Heart left ventricle (tissue), 16 donors: ENCODE results near the gene SLC29A3. TPM values are rescaled to one million over a fixed set of nuclear protein-coding genes. Genes with fewer than 3 reads are reported as not detected.

Experiments
- ATAC-seq, 4 donors: fragments of 200-7000 bp; cut with Tn5 transposase; one replicate each; pipeline ENCODE4 v1.9.1; 2020 to 2022; ENCODE audit warnings: moderate library complexity in 4 of 4, mild to moderate bottlenecking in 3 of 4, moderate number of reproducible peaks in 1 of 4
- DNase-seq, 5 donors: peaks; one replicate each; pipeline ENCODE4 v3.0.0-alpha.2; 2020
- H3K27ac ChIP-seq, 12 donors: fragments of 200-600 bp; sonication (generic) in 4 of 12; one replicate each; pipeline versions ENCODE4 v1.5.0 to v1.8.0; 2016 to 2022; ENCODE audit warnings: mild to moderate bottlenecking in 2 of 12
- H3K27me3 ChIP-seq, 9 donors: fragments of 200-600 bp; sonication (generic) in 2 of 9; one replicate each; pipeline versions ENCODE4 v1.5.1 to v1.8.0; 2016 to 2022; ENCODE audit warnings: mild to moderate bottlenecking in 3 of 9
- H3K36me3 ChIP-seq, 9 donors: fragments of 200-600 bp; sonication (generic) in 2 of 9; one replicate each; pipeline versions ENCODE4 v1.5.0 to v1.8.0; 2018 to 2022; ENCODE audit warnings: mild to moderate bottlenecking in 2 of 9
- H3K4me1 ChIP-seq, 12 donors: fragments of 200-600 bp; sonication (generic) in 4 of 12; one replicate each; pipeline versions ENCODE4 v1.5.0 to v1.8.0; 2016 to 2022; ENCODE audit warnings: mild to moderate bottlenecking in 3 of 12
- H3K4me3 ChIP-seq, 12 donors: fragments of 200-600 bp; sonication (generic) in 4 of 12; one replicate each; pipeline versions ENCODE4 v1.5.0 to v1.8.0; 2017 to 2022; ENCODE audit warnings: mild to moderate bottlenecking in 9 of 12, moderate library complexity in 4 of 12
- H3K9me3 ChIP-seq, 12 donors: fragments of 200-600 bp; sonication (generic) in 4 of 12; one replicate each; pipeline versions ENCODE4 v1.5.0 to v1.8.0; 2016 to 2022; ENCODE audit warnings: mild to moderate bottlenecking in 1 of 12
- CTCF ChIP-seq, 12 donors: fragments of 200-600 bp; sonication (generic) in 4 of 12; IDR thresholded peaks; one replicate each; pipeline versions ENCODE4 v1.5.0 to v1.8.0; 2018 to 2022; ENCODE audit warnings: antibody characterized with exemption in 12 of 12, mild to moderate bottlenecking in 5 of 12
- POLR2A ChIP-seq, 2 donors: fragments of 450-650 bp; IDR thresholded peaks; one replicate each; pipeline ENCODE4 v1.6.1; 2017; ENCODE audit warnings: antibody characterized with exemption in 2 of 2, mild to moderate bottlenecking in 2 of 2, moderate library complexity in 2 of 2
- WGBS, 4 donors: extraction: QIAGEN DNeasy Blood & Tissue Kit in 2 of 4; methylation state at CpG; one replicate each; pipeline versions ENCODE4 v1.1.5 to v1.1.7; 2013 to 2018; 5-methylcytosine and 5-hydroxymethylcytosine counted together
- intact Hi-C, 10 donors: fragments of 100-400 bp; cut with DNase I; formaldehyde crosslinking; loops; one replicate each; pipeline versions ENCODE4 v1.11.1 to v1.14.2; 2022
- polyA plus RNA-seq, 2 donors: library from polyadenylated mRNA; stranded (reverse); fragments of 200-250 nt; gene quantifications; one replicate each; pipeline ENCODE4 v1.2.3, GENCODE V29; 2013
- total RNA-seq, 9 donors: library from RNA; depleted of rRNA in 2 of 9; stranded (reverse); fragments of >200 nt in 2 of 9; fragmentation: NEBNext Ultra II Directional in 3 of 9; extraction: Animal tissue kit (Norgen Biotek cat#: 25700) in 3 of 9; gene quantifications; one replicate each; pipeline versions ENCODE4 v1.1.0 to v1.2.4, GENCODE V29; 2016 to 2023
- donor health status: ischemic (EF 13 %, LVEDD 7.1; RV severe dilation, severe dysfunction).
- donor health status: healthy with polysubstance abuse.
- donor health status: DM: no; HTN: yes; CAD: no.
- donor health status: DM: no; HTN: no; CAD: no.
- donor health status: ischemic (EF 25% LVEDD 6.9; RV normal size, moderate dysfunction).
- donor health status: ischemic (EF 25% LVEDD 5.7; RV mildly dilated, moderate dysfunction).
- donor health status: healthy.
- donor health status: DM: yes; HTN: yes; CAD: no.
- donor health status: ischemic (EF 35%, LVEDD 5.7; RV mildly dilated, moderate dysfunction).
- donor health status: nonischemic (EF 11% LVEDD 7.7; RV severe dilation, severe dysfunction).
- donor health status: DM: yes; HTN: yes; CAD: no.
- donor health status: PGD.
- donor health status: ischemic (EF 29% LVEDD 5.4; RV normal size, mild dysfunction).
- donor health status: nonischemic (EF 23%, LVEDD 6.1; RV moderate dilation, normal function).

The SLC29A3 gene
- total and polyA plus RNA-seq, 11 donors = 0.76 to 6.2 (median 1.6) TPM

GRCh38 chr10:71402005-71402404 lies 82.9 kb downstream of the SLC29A3 start:
- ATAC-seq (no peak), DNase-seq (no peak)
- Histone ChIP-seq H3K27me3 (peaks cover 0 to 42% (median 18%) of the 10 kb centered on the region in 9 donors), H3K36me3 (no peaks in the 10 kb centered on the region), H3K4me3 (no peak overlapping the region), H3K27ac (no peak overlapping the region), H3K9me3 (no peaks in the 10 kb centered on the region), H3K4me1 (peaks cover 0 to 20% (median 11%) of the 10 kb centered on the region in 12 donors)
- TF ChIP-seq POLR2A (IDR thresholded peaks at IDR 0.05) (no peak), CTCF (IDR thresholded peaks at IDR 0.05) (no peak)
- WGBS, 4 donors = 91 to 97% (median 97%) methylated on average over 7 of the region's 7 CpGs
- intact Hi-C loops = no loop called here

- Histone ChIP-seq H3K4me1 (no peaks in the 10 kb centered on the region), H3K36me3 (no peaks in the 10 kb centered on the region), H3K4me3 (no peak overlapping the region), H3K9me3 (no peaks in the 10 kb centered on the region), H3K27me3 (peaks cover 0 to 22% (median 5%) of the 10 kb centered on the region in 9 donors), H3K27ac (no peak overlapping the region)
- DNase-seq (no peak), ATAC-seq (no peak)
- 69 to 72% (median 70%) methylated on average over 12 to 13 of the region's 13 CpGs for WGBS, 4 donors
- intact Hi-C loops = no loop called here
- TF ChIP-seq CTCF (IDR thresholded peaks at IDR 0.05) = no peak
- no peak for TF ChIP-seq POLR2A (IDR thresholded peaks at IDR 0.05)
These were observed 85.6 kb downstream of the SLC29A3 start for GRCh38 chr10:71404503-71405295.

- intact Hi-C loops = no loop called here
- no peak for ATAC-seq
- Histone ChIP-seq H3K9me3 (peaks cover 0 to 19% (median 13%) of the 10 kb centered on the region in 12 donors), H3K4me3 (no peak overlapping the region), H3K36me3 (no peaks in the 10 kb centered on the region), H3K27ac (no peak overlapping the region), H3K4me1 (no peaks in the 10 kb centered on the region), H3K27me3 (peaks cover 0 to 2% (median 0%) of the 10 kb centered on the region in 9 donors)
- no peak for DNase-seq
- WGBS, 4 donors = 93 to 97% (median 95%) methylated on average over 3 of the region's 3 CpGs
- no peak for TF ChIP-seq POLR2A (IDR thresholded peaks at IDR 0.05)
- TF ChIP-seq CTCF (IDR thresholded peaks at IDR 0.05) = no peak
These were observed 87.8 kb downstream of the SLC29A3 start for GRCh38 chr10:71406878-71407277.

GRCh38 chr10:71408436-71409225 lies 89.6 kb downstream of the SLC29A3 start:
- H3K27me3 ChIP-seq = no peaks in the 10 kb centered on the region
- no peak for ATAC-seq
- intact Hi-C loops = no loop called here
- H3K4me3 ChIP-seq = no peak overlapping the region
- DNase-seq = peak in 1 of 5 donors; percentile 7
- H3K4me1 ChIP-seq = no peaks in the 10 kb centered on the region
- H3K27ac ChIP-seq = no peak overlapping the region
- TF ChIP-seq POLR2A (IDR thresholded peaks at IDR 0.05) = no peak
- no peak for TF ChIP-seq CTCF (IDR thresholded peaks at IDR 0.05)
- 81 to 85% (median 83%) methylated on average over 9 of the region's 9 CpGs for WGBS, 4 donors
- no peaks in the 10 kb centered on the region for H3K36me3 ChIP-seq
- H3K9me3 ChIP-seq = peaks cover 0 to 33% (median 15%) of the 10 kb centered on the region in 12 donors
